ENCODE results near the gene ADRM1.

- TF ChIP-seq, protein P1, sequence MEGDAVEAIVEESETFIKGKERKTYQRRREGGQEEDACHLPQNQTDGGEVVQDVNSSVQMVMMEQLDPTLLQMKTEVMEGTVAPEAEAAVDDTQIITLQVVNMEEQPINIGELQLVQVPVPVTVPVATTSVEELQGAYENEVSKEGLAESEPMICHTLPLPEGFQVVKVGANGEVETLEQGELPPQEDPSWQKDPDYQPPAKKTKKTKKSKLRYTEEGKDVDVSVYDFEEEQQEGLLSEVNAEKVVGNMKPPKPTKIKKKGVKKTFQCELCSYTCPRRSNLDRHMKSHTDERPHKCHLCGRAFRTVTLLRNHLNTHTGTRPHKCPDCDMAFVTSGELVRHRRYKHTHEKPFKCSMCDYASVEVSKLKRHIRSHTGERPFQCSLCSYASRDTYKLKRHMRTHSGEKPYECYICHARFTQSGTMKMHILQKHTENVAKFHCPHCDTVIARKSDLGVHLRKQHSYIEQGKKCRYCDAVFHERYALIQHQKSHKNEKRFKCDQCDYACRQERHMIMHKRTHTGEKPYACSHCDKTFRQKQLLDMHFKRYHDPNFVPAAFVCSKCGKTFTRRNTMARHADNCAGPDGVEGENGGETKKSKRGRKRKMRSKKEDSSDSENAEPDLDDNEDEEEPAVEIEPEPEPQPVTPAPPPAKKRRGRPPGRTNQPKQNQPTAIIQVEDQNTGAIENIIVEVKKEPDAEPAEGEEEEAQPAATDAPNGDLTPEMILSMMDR (IDR thresholded peaks at IDR 0.05): no peak
- TF ChIP-seq POLR2A (IDR thresholded peaks at IDR 0.05): no peak
Observed at GRCh38 chr20:62282103-62282502, 20.7 kb upstream of the ADRM1 start.
